Sigmoid colon (tissue), 7 donors: Measurements from ENCODE around the gene PICALM. TPM values are rescaled to one million over a fixed set of nuclear protein-coding genes. Genes with fewer than 3 reads are reported as not detected.
A peak's percentile ranks its signal among the peaks of the same experiment; 100 is the strongest.

Experiments
- DNase-seq: peaks from one replicate; pipeline ENCODE4 v3.0.0-alpha.2; 2019
- H3K27ac ChIP-seq, 4 donors: fragments of 200-600 bp; sonication (generic); one replicate each; pipeline ENCODE4 v1.5.1; 2016 to 2019; ENCODE audit warnings: mild to moderate bottlenecking in 1 of 4
- H3K27me3 ChIP-seq, 3 donors: fragments of 200-600 bp; sonication (generic); one replicate each; pipeline ENCODE4 v1.5.1; 2019; ENCODE audit warnings: mild to moderate bottlenecking in 1 of 3
- H3K36me3 ChIP-seq, 4 donors: fragments of 200-600 bp; sonication (generic); one replicate each; pipeline ENCODE4 v1.5.1; 2016 to 2019
- H3K4me1 ChIP-seq, 4 donors: fragments of 200-600 bp; sonication (generic); one replicate each; pipeline ENCODE4 v1.5.1; 2017 to 2019
- H3K4me3 ChIP-seq, 4 donors: fragments of 200-600 bp; sonication (generic); one replicate each; pipeline ENCODE4 v1.5.1; 2017 to 2019; ENCODE audit warnings: mild to moderate bottlenecking in 2 of 4, moderate library complexity in 1 of 4
- H3K9me3 ChIP-seq, 4 donors: fragments of 200-600 bp in 3 of 4; sonication (generic) in 3 of 4; one replicate each; pipeline versions ENCODE4 v1.5.1 to v1.6.1; 2013 to 2019
- CTCF ChIP-seq, 4 experiments: fragments of 450-650 bp in 3 of 4; fragments of 200-600 bp in 1 of 4; IDR thresholded peaks; one replicate each; pipeline ENCODE4 v1.5.1; 2016 to 2019; ENCODE audit warnings: antibody characterized with exemption in 4 of 4, mild to moderate bottlenecking in 3 of 4, moderate library complexity in 2 of 4
- EP300 ChIP-seq, 4 donors: sonication (generic); formaldehyde crosslinking; IDR thresholded peaks; one replicate each; pipeline ENCODE4 v1.6.1; 2017; ENCODE audit warnings: antibody characterized with exemption in 4 of 4
- POLR2A ChIP-seq, 2 donors: fragments of 450-650 bp; IDR thresholded peaks; one replicate each; pipeline ENCODE4 v1.6.1; 2016; ENCODE audit warnings: antibody characterized with exemption in 2 of 2, mild to moderate bottlenecking in 2 of 2, moderate library complexity in 2 of 2
- POLR2AphosphoS5 ChIP-seq, 4 donors: sonication (generic); formaldehyde crosslinking; IDR thresholded peaks; one replicate each; pipeline ENCODE4 v1.6.1; 2017; ENCODE audit warnings: antibody characterized with exemption in 4 of 4
- WGBS, 2 donors: extraction: QIAGEN DNeasy Blood & Tissue Kit; methylation state at CpG; one replicate each; pipeline ENCODE4 v1.1.7; 2013; 5-methylcytosine and 5-hydroxymethylcytosine counted together
- intact Hi-C: fragments of 100-400 bp; cut with DNase I; formaldehyde crosslinking; loops from one replicate; pipeline ENCODE4 v1.15.1; 2023
- polyA plus RNA-seq, 3 donors: library from polyadenylated mRNA; stranded (reverse); fragments of 200-250 nt; gene quantifications; one replicate each; pipeline ENCODE4 v1.2.3, GENCODE V29; 2013
- total RNA-seq, 4 donors: library from RNA; depleted of rRNA; stranded (reverse); fragments of >200 nt; gene quantifications; one replicate each; pipeline ENCODE4 v1.1.0, GENCODE V29; 2016
- donor health status: healthy with polysubstance abuse.
- donor health status: Bipolar disorder and iron deficiency.
- donor health status: healthy.

PICALM gene
- total and polyA plus RNA-seq, 7 donors = 55.3 to 250 (median 213) TPM

GRCh38 chr11:85977751-85978160 lies 91.1 kb downstream of the PICALM start:
- no peaks in the 10 kb centered on the region for H3K9me3 ChIP-seq
- no peaks in the 10 kb centered on the region for H3K27me3 ChIP-seq
- WGBS, 2 donors = 81 to 83% methylated on average over 4 of the region's 4 CpGs
- H3K4me3 ChIP-seq = no peak overlapping the region
- H3K36me3 ChIP-seq = peaks cover 5 to 70% (median 24%) of the 10 kb centered on the region in 4 donors
- intact Hi-C loops = loop anchor here (10.0 kb wide), 1 partner anchor 293 kb away; the partner anchor contains the start of gene CCDC89
- H3K27ac ChIP-seq = peak overlapping the region in 2 of 4 donors; percentile 19 to 30
- H3K4me1 ChIP-seq = peaks cover 0 to 18% (median 7%) of the 10 kb centered on the region in 4 donors
- no peak for DNase-seq
- TF ChIP-seq POLR2A (IDR thresholded peaks at IDR 0.05) (no peak), EP300 (IDR thresholded peaks at IDR 0.05) (no peak), POLR2AphosphoS5 (IDR thresholded peaks at IDR 0.05) (peak in 2 of 4 donors; percentile 26 to 27), CTCF (IDR thresholded peaks at IDR 0.05) (no peak)

- peaks cover 0 to 18% (median 7%) of the 10 kb centered on the region in 4 donors for H3K4me1 ChIP-seq
- intact Hi-C loops = loop anchor here (10.0 kb wide), 1 partner anchor 292 kb away; the partner anchor contains the start of gene CCDC89
- no peaks in the 10 kb centered on the region for H3K9me3 ChIP-seq
- no peaks in the 10 kb centered on the region for H3K27me3 ChIP-seq
- peak overlapping the region in 2 of 4 donors; percentile 1 to 5 for H3K27ac ChIP-seq
- no peak overlapping the region for H3K4me3 ChIP-seq
- TF ChIP-seq EP300 (IDR thresholded peaks at IDR 0.05) = no peak
- TF ChIP-seq CTCF (IDR thresholded peaks at IDR 0.05) = no peak
- TF ChIP-seq POLR2AphosphoS5 (IDR thresholded peaks at IDR 0.05) = no peak
- TF ChIP-seq POLR2A (IDR thresholded peaks at IDR 0.05) = no peak
- 91 to 92% methylated on average over 1 of the region's 1 CpG for WGBS, 2 donors
- peaks cover 3 to 77% (median 25%) of the 10 kb centered on the region in 4 donors for H3K36me3 ChIP-seq
- DNase-seq = no peak
Observed at GRCh38 chr11:85976525-85976924, 92.4 kb downstream of the PICALM start.

- WGBS, 2 donors = 70 to 76% methylated on average over 4 of the region's 4 CpGs
- Histone ChIP-seq H3K36me3 (peaks cover 0 to 71% (median 13%) of the 10 kb centered on the region in 4 donors), H3K9me3 (no peaks in the 10 kb centered on the region), H3K4me1 (peaks cover 0 to 23% (median 11%) of the 10 kb centered on the region in 4 donors), H3K4me3 (no peak overlapping the region), H3K27ac (peak overlapping the region in 1 of 4 donors; percentile 2), H3K27me3 (no peaks in the 10 kb centered on the region)
- TF ChIP-seq POLR2A (IDR thresholded peaks at IDR 0.05) = no peak
- TF ChIP-seq CTCF (IDR thresholded peaks at IDR 0.05) = no peak
- intact Hi-C loops = loop anchor here (10.0 kb wide), 1 partner anchor 289 kb away; the partner anchor contains the start of gene CCDC89
- DNase-seq = no peak
Observed at GRCh38 chr11:85974122-85974521, 94.8 kb downstream of the PICALM start.

GRCh38 chr11:85970593-85970992 lies 98.3 kb downstream of the PICALM start:
- Histone ChIP-seq H3K36me3 (peaks cover 0 to 72% (median 22%) of the 10 kb centered on the region in 4 donors), H3K27me3 (no peaks in the 10 kb centered on the region), H3K27ac (peak overlapping the region in 1 of 4 donors; percentile 5), H3K4me3 (no peak overlapping the region), H3K9me3 (no peaks in the 10 kb centered on the region), H3K4me1 (peaks cover 0 to 27% (median 15%) of the 10 kb centered on the region in 4 donors)
- 95 to 96% methylated on average over 5 of the region's 5 CpGs for WGBS, 2 donors
- DNase-seq = no peak
- intact Hi-C loops = loop anchor here (10.0 kb wide), 1 partner anchor 286 kb away; the partner anchor contains the start of gene CCDC89
- no peak for TF ChIP-seq EP300 (IDR thresholded peaks at IDR 0.05)
- TF ChIP-seq POLR2AphosphoS5 (IDR thresholded peaks at IDR 0.05) = no peak
- TF ChIP-seq CTCF (IDR thresholded peaks at IDR 0.05) = no peak
- no peak for TF ChIP-seq POLR2A (IDR thresholded peaks at IDR 0.05)
